Activated effector memory CD4-positive, alpha-beta T cell treated with anti-CD3 and anti-CD28 coated beads, Interleukin-2, amount 50 U/mL, for 16 hours (primary cell): Measurements from ENCODE around the gene EEFSEC.
A peak's percentile ranks its signal among the peaks of the same experiment; 100 is the strongest.

Experiments used
- DNase-seq: peaks from one replicate; pipeline ENCODE4 v3.0.0-alpha.2; 2020

EEFSEC gene

GRCh38 chr3:128245460-128245859 lies 92.2 kb downstream of the EEFSEC start:
- DNase-seq = no peak

DNA sequence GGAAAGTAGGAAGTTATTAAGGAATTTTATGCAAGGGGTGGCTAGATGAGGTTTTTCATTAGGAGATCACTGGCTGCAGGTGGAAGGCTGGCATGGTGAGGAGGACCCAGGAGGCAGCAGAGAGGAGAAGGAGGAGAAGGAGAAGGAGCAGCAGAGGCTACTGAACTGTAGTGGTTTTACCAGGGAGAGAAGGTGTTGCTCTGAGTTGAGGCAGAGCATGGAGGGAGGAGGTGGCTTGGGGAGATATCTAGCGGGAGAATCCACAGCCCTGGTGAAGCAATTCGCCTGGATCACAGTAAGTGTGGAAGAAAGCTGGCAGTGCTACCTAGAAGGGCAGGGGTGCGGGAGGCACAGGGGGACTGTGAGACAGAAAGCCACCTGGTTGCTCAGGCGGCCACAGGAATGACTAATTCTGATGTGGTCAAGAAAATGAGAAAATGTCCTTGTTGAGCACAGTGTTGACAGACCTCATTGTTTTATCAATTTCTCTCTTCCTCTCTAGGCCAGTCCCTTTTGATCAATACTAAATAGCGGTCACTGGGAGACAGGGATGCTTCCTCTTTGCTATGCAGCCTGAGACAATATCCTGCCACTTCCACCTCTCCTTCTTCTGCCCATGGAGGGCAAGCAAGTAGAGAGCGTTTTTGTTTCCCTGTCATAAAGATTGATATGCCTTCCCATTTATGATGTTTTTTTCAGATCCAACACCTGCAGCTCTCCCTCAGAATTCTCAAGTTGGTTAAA lies 94.6 kb downstream of the EEFSEC start:
- no peak for DNase-seq

GRCh38 chr3:128252083-128252482 lies 98.8 kb downstream of the EEFSEC start:
- DNase-seq = no peak

DNA sequence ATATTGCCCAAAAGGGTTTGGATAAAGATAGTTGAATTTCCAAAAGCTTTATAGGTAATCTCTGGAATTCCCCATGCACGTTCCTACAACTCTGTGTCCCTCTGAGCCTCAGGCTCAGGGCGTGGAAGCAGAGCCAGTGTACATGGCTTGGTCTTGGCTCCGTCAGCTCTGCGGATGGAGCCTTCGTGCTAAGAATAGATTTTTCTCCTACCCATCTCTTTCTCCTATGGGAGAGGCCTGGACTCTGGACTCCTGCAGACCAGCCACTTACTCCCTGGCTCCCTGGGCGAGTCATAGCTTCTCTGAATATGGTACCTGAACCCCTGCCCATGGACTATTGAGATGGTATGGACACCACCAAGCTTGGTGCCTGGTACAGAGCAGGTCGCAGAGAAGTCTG lies 99.9 kb downstream of the EEFSEC start:
- DNase-seq = no peak

DNA sequence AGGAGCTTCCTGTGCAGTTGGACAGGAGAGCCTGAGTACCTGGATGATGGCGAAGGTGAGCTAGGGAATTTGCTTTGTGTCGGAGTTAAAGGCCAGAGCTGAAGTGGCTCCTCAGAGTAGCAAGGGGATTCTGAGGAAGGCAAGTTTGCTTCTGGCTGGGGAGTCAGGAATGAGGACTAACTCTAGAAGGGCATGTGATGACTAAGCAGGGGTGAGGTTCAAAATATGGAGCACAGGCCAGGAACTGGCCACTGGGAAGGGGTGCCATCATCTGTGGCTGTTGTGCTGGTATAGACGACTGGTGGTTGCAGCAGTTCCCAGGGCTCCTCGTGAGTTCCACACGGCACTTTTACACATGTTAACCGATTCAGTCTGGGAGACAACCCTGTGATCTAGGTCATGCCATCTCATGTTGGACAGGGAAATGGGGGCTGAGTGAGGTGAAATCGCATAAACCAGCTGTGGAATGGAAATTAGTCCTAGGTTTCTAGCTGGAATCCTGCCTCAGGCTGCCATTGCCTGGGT lies 100.8 kb downstream of the EEFSEC start:
- no peak for DNase-seq

DNA sequence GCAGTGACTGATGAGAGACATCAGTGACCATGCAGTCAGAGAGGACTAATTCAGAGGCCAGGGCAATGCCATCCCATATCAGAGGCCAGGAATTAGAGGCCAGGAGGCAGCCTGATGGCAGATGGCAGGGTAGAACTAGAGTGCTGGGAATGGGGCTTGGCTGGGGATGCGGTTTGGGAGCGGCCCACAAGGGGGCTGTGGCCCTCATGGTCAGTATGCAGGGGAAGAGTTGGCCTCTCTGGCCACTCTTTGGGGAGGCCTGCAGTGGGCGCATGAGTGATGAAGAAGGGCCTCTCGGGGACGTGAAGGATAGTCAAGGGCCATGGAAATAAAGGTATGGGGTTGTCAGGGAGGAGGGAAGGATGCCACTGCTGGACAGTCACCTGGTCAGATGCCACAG lies 101.7 kb downstream of the EEFSEC start:
- DNase-seq = no peak

DNA sequence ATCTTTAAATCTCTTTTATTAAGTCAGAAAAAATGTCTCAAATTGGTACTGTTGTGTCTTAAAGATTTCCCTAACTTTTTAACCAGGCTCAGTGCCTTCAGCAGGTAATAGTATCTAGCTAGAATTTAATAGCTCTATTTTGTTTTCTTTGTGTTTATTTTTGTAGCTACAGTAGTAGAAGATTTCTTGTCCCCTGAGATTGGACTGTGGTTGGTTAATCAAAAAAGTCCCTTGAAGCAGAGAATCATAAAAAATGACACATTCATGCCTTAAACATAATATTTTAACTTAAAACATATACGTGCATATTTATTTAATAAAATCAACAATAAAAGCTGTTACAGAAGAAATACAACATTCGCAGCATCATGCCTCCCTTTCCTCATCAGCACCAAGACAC lies 102.8 kb downstream of the EEFSEC start:
- no peak for DNase-seq

GRCh38 chr3:128257632-128258031 lies 104.4 kb downstream of the EEFSEC start:
- DNase-seq = no peak

DNA sequence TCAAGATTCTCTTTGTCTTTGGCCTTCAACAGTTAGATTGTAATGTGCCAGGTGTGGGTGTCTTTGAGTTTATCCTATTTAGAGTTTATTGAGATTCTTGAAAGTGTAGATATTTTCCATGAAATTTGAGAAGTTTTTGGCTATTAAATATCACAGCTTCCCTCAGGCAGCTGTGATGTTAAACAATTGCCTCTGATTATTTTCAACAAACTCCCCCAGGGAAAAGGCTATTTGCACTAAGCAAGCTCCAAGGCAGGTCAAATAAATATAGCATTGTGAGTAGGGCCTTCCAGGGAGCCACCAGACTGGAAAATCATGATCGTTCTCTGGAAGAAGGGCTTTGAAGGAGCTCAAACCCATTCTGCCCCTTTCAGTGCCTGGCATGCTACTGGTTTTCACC lies 107.0 kb downstream of the EEFSEC start:
- no peak for DNase-seq

DNA sequence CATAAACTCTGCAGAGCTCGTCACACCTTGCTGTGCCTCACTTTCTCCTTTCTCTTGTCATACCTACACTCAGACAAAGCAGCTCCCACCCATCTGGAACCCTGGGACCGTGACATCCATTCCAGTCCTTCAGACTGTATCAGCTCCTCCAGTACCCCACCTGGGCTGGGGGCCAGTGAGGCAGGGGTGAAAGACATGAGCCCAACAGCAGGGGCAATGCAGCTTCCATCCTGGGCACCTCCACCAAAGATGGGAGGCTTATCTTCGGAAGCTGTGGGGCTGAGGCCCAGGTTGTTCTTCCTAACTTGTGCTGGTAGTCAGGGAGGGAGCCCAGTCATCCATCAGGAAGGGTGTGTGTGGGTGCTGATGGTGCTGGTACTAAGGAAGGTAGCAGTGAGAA lies 109.2 kb downstream of the EEFSEC start:
- no peak for DNase-seq

DNA sequence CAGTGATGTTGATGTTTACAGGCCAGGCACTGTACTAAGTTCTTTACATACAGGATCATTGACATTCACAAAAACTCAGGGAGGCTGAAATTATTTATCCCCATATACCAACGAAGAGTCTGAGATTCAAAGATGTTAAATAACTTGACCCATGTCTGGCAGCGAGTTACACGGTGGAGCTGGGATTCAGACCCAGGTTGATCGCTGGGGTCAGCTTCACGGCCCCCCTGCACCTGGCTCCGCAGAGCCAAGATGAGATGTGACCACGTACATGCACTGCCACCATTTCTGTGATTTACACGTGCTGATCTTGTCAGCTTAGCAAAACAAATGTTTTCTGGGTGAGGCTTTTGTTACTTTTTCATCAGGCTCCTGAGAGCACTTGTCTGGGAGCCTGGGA lies 109.8 kb downstream of the EEFSEC start:
- no peak for DNase-seq

GRCh38 chr3:128263946-128264345 lies 110.7 kb downstream of the EEFSEC start:
- DNase-seq = no peak

DNA sequence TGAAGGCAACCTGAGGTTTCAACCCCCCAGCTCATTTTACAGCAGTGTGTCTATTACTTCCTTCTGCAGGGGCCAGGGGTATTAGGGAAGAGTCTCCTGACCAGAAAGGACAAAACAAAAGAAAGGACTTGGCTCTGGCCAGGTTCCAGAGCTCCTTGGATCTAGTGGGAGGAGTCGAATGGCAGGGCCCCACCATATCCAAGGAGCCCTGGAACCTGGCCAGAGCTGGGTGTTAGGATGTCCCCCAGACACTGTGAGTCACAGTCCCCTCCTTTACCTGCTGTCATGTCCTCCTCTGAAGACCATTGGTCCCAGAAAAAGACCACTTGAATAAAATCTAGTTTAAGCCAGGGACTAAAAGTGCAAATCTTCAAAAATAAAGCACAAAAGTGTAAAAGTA lies 113.2 kb downstream of the EEFSEC start:
- DNase-seq = no peak

DNA sequence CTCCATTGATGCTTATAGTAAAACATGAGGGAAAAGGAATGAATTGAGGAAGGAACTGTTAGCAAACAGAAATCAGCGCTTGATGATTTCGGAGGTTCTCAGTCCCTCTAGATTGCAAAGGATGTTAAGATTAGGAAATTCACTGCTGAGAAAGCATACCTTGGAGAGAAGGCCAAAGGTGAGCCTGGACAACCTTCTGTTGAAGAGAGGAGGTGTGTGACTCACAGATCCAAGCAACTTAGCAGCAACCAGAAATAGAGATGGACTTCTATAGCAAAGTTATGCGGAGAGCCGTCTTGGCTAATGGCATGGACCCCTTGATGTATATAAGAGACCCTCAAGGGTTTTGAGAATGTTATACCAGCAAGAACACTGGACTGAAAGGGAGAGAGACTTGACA lies 114.3 kb downstream of the EEFSEC start:
- no peak for DNase-seq

- peak; percentile 39 for DNase-seq
These were observed 115.9 kb downstream of the EEFSEC start for GRCh38 chr3:128269006-128269775.

DNA sequence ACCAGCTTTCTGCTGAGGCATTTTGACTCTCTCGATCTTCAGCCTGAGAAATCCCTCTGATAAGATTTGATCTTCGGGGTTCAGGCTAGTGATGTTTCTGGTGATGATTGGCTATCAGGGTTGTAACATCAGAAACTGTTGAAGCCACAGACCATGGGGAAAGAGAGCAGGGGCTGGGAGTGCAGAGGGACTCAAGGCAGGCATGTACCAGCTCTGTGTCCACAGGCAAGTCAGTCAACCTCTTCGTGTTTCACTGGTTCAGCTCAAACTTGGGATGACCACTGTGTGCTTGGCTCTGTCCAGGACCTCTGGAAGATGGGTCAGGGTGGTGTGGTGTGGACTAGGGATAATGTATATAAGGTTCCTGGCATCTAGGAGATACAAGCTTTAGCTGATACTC lies 116.5 kb downstream of the EEFSEC start:
- no peak for DNase-seq

- DNase-seq = peak; percentile 38
These were observed 117.5 kb downstream of the EEFSEC start for GRCh38 chr3:128270559-128271492.

DNA sequence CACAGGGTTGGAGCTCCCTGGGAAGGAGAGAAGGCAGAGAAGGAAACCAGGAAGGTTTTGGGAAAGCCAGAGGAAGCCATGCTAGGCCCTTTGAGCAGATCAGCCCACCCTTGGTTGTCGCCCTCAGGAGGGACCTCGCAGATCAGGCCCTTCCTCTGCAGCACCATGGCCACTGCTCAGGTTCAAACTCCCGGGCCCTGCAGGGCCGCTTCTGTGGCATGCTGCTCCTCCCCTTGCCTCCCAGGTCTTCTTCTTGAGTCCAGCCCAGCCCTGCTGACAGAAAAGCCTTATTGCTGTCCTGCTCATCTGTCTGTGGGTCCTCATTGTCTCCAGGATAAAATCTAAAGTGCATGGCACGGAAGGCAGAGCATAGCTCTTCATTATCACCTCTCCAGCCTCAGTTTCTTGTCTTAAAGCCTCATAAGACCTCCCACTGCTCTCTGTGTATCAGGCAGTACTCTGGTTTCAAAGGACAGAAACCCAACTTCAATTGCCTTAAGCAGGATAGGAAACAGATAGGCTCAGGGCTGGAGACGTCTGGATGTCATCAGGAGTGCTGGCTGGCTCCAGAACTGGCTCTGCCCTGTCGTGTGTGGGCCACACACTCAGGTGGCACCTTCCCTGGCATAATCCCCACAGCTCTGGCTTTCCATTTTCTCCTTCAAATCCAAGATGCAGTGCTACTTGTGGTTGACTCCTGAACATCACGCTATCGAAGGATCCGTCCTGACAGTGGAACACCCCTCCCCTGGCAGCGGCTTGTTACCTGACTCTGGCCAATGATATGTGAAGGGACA lies 118.5 kb downstream of the EEFSEC start:
- DNase-seq = peak; percentile 44

DNA sequence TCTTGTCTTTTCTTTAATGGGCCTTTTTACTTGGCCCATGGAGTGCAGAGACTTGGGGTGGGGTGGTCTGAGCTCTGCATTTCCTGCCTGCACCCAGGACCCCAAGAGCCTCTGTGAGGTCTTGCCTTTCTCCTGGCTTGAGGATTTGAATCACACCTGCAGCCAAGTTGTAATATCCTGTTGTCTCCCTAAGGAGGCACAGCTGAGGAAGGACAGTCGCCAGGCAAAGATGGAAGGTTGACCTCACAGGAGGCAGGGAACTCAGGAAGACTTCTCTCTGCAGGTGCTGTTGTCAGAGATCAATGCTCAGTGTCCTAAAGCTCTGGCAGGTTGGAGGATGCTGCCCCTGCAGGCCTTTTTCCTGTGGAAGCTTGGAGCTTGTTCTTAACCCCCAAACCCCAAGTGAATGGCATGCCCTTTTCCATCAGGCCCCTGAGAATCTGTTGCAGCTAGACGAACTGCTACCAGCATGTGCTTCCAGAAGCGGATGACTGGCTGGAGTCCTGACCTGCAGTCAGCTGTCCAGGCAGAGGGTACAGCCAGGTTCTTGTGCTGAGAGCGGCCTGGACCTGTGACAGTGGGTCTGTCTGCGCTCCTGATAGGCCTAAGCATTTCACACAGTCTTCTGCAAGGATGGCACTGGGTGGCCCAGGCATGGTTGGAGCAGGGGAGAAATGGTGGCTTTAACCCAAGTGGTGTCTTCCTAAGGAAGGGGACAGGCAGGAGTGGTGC lies 120.0 kb downstream of the EEFSEC start:
- no peak for DNase-seq

DNA sequence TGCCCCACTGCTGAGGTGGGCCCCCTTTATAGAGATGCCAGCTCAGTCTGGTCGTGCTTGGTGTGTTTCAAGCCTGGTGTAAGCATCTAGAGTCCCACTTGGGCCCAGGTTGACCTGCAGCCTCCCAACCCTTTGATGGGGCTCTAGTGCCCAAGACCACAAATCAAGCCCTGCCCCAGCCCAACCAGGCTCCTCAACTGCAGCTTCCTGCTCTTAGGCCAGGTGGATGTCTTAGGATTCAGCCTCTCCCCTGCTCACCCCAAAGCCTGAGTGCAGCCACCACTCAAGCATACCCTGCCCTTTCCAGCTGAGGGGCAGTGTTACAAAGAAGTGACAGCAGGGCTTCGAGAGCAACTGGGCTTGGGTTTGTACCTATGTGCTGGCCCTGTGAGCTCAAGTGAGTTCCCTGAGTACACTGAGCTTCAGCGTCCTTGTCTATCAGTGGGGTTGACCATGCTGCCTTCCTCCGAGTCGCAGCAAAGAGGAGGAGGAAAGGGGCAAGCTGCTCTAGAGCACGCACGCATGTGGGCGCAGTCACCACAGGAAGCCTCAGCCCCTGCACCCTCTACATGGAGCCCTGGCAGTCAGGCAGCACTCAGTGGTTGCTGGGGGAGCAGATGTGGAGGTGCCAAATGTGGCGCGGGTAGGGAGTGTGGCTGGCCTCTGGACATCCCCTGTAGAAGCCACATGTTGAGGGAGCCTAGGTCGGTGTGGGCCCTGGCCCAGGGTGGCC lies 120.7 kb downstream of the EEFSEC start:
- DNase-seq = no peak

GRCh38 chr3:128274837-128275236 lies 121.6 kb downstream of the EEFSEC start:
- no peak for DNase-seq
